Vagina (tissue), 2 donors: ENCODE results near the gene SLFNL1. TPM values are rescaled to one million over a fixed set of nuclear protein-coding genes. Genes with fewer than 3 reads are reported as not detected.
A peak's percentile ranks its signal among the peaks of the same experiment; 100 is the strongest.

Experiments used
- DNase-seq, 2 donors: peaks; one replicate each; pipeline ENCODE4 v3.0.0-alpha.2; 2017; ENCODE audit errors: extremely low spot score in 2 of 2
- H3K27ac ChIP-seq: fragments of 200-600 bp; sonication (generic); one replicate; pipeline ENCODE4 v1.5.1; 2019
- H3K27me3 ChIP-seq: fragments of 200-600 bp; sonication (generic); one replicate; pipeline ENCODE4 v1.5.1; 2019
- H3K36me3 ChIP-seq, 2 donors: fragments of 200-600 bp; sonication (generic); one replicate each; pipeline ENCODE4 v1.5.1; 2017 to 2019
- H3K4me1 ChIP-seq: fragments of 200-600 bp; sonication (generic); one replicate; pipeline ENCODE4 v1.5.1; 2019
- H3K4me3 ChIP-seq, 2 donors: fragments of 200-600 bp; sonication (generic); 1 replicate in 1 of 2; 2 replicates in 1 of 2; pipeline ENCODE4 v1.5.1; 2016 to 2019
- H3K9me3 ChIP-seq: fragments of 200-600 bp; sonication (generic); one replicate; pipeline ENCODE4 v1.5.1; 2019
- CTCF ChIP-seq, 3 experiments: fragments of 450-650 bp in 2 of 3; fragments of 200-600 bp in 1 of 3; sonication (generic) in 1 of 3; IDR thresholded peaks; one replicate each; pipeline ENCODE4 v1.5.1; 2017 to 2019; ENCODE audit warnings: antibody characterized with exemption in 3 of 3, mild to moderate bottlenecking in 2 of 3, moderate library complexity in 2 of 3
- POLR2A ChIP-seq, 2 donors: fragments of 450-650 bp; IDR thresholded peaks; one replicate each; pipeline ENCODE4 v1.6.1; 2017; ENCODE audit warnings: antibody characterized with exemption in 2 of 2, mild to moderate bottlenecking in 2 of 2, moderate library complexity in 2 of 2
- POLR2AphosphoS5 ChIP-seq, 2 donors: sonication (generic); formaldehyde crosslinking; IDR thresholded peaks; one replicate each; pipeline ENCODE4 v1.9.0; 2017; ENCODE audit warnings: antibody characterized with exemption in 2 of 2, mild to moderate bottlenecking in 2 of 2, low read depth in 1 of 2; ENCODE audit not compliant: insufficient read depth in 1 of 2
- intact Hi-C: fragments of 100-400 bp; cut with DNase I; formaldehyde crosslinking; loops from one replicate; pipeline ENCODE4 v1.15.1; 2023
- total RNA-seq: library from RNA; depleted of rRNA; stranded (reverse); fragments of >200 nt; gene quantifications from one replicate; pipeline ENCODE4 v1.2.3, GENCODE V29; 2016

SLFNL1 gene
- total RNA-seq, 1 donor from 2014 or later: 1.2 TPM

GRCh38 chr1:41009466-41009865 lies 12.1 kb downstream of the SLFNL1 start:
- TF ChIP-seq POLR2AphosphoS5 (IDR thresholded peaks at IDR 0.05; ENCODE audit: insufficient read depth in 1 of 2, low read depth in 1 of 2) (no peak), CTCF (IDR thresholded peaks at IDR 0.05) (no peak), POLR2A (IDR thresholded peaks at IDR 0.05) (no peak)
- no peak overlapping the region for H3K27ac ChIP-seq
- peaks cover 4 to 62% of the 10 kb centered on the region in 2 donors for H3K36me3 ChIP-seq
- intact Hi-C loops: no loop called here
- no peak overlapping the region for H3K4me3 ChIP-seq
- no peaks in the 10 kb centered on the region for H3K4me1 ChIP-seq
- H3K9me3 ChIP-seq: no peaks in the 10 kb centered on the region
- no peaks in the 10 kb centered on the region for H3K27me3 ChIP-seq
- no peak for DNase-seq

- Histone ChIP-seq H3K27ac (no peak overlapping the region), H3K27me3 (no peaks in the 10 kb centered on the region), H3K4me1 (peaks cover 10% of the 10 kb centered on the region), H3K4me3 (no peak overlapping the region), H3K9me3 (no peaks in the 10 kb centered on the region), H3K36me3 (peaks cover 4 to 61% of the 10 kb centered on the region in 2 donors)
- DNase-seq: no peak
- intact Hi-C loops: no loop called here
- TF ChIP-seq CTCF (IDR thresholded peaks at IDR 0.05) (no peak), POLR2AphosphoS5 (IDR thresholded peaks at IDR 0.05; ENCODE audit: insufficient read depth in 1 of 2, low read depth in 1 of 2) (peak in 1 of 2 donors; percentile 55)
Observed at GRCh38 chr1:41006942-41007865, 14.3 kb downstream of the SLFNL1 start.

- no peaks in the 10 kb centered on the region for H3K27me3 ChIP-seq
- TF ChIP-seq CTCF (IDR thresholded peaks at IDR 0.05): no peak
- TF ChIP-seq POLR2A (IDR thresholded peaks at IDR 0.05): no peak
- no peak for TF ChIP-seq POLR2AphosphoS5 (IDR thresholded peaks at IDR 0.05; ENCODE audit: insufficient read depth in 1 of 2, low read depth in 1 of 2)
- H3K36me3 ChIP-seq: peaks cover 4 to 55% of the 10 kb centered on the region in 2 donors
- DNase-seq: no peak
- intact Hi-C loops: no loop called here
- H3K4me3 ChIP-seq: no peak overlapping the region
- H3K9me3 ChIP-seq: no peaks in the 10 kb centered on the region
- peaks cover 10% of the 10 kb centered on the region for H3K4me1 ChIP-seq
- H3K27ac ChIP-seq: no peak overlapping the region
Observed at GRCh38 chr1:41005876-41006275, 15.6 kb downstream of the SLFNL1 start.

- Histone ChIP-seq H3K36me3 (peaks cover 0 to 45% of the 10 kb centered on the region in 2 donors), H3K27ac (no peak overlapping the region), H3K4me1 (peaks cover 10% of the 10 kb centered on the region), H3K27me3 (no peaks in the 10 kb centered on the region), H3K4me3 (no peak overlapping the region), H3K9me3 (no peaks in the 10 kb centered on the region)
- TF ChIP-seq POLR2AphosphoS5 (IDR thresholded peaks at IDR 0.05; ENCODE audit: insufficient read depth in 1 of 2, low read depth in 1 of 2) (peak; percentile 72 to 86), CTCF (IDR thresholded peaks at IDR 0.05) (peak in 2 of 3 experiments; percentile 50 to 63), POLR2A (IDR thresholded peaks at IDR 0.05) (no peak)
- intact Hi-C loops: no loop called here
- DNase-seq: peak in 1 of 2 donors; percentile 96
Observed at GRCh38 chr1:41003640-41004220, 17.8 kb downstream of the SLFNL1 start.
